Neuron (in vitro differentiated cells): Measurements from ENCODE around the gene MTHFSD.

Experiments used
- H2AFZ ChIP-seq: one replicate; pipeline ENCODE4 v1.6.1; 2013; ENCODE audit warnings: low read depth, mild to moderate bottlenecking, inconsistent platforms, low read length, moderate library complexity
- H3K27me3 ChIP-seq: one replicate; pipeline ENCODE4 v1.6.1; 2013; ENCODE audit warnings: low read length; ENCODE audit not compliant: insufficient read depth
- H3K36me3 ChIP-seq: one replicate; pipeline ENCODE4 v1.6.1; 2013; ENCODE audit warnings: low read length; ENCODE audit not compliant: insufficient read depth
- H3K4me1 ChIP-seq: one replicate; pipeline ENCODE4 v1.6.1; 2013; ENCODE audit warnings: low read length; ENCODE audit not compliant: insufficient read depth
- H3K4me3 ChIP-seq: 2 replicates; pipeline ENCODE4 v1.5.1; 2013; ENCODE audit warnings: mild to moderate bottlenecking, low read length, moderate library complexity
- H3K9me3 ChIP-seq: one replicate; pipeline ENCODE4 v1.6.1; 2013; ENCODE audit warnings: low read length

The MTHFSD gene

DNA sequence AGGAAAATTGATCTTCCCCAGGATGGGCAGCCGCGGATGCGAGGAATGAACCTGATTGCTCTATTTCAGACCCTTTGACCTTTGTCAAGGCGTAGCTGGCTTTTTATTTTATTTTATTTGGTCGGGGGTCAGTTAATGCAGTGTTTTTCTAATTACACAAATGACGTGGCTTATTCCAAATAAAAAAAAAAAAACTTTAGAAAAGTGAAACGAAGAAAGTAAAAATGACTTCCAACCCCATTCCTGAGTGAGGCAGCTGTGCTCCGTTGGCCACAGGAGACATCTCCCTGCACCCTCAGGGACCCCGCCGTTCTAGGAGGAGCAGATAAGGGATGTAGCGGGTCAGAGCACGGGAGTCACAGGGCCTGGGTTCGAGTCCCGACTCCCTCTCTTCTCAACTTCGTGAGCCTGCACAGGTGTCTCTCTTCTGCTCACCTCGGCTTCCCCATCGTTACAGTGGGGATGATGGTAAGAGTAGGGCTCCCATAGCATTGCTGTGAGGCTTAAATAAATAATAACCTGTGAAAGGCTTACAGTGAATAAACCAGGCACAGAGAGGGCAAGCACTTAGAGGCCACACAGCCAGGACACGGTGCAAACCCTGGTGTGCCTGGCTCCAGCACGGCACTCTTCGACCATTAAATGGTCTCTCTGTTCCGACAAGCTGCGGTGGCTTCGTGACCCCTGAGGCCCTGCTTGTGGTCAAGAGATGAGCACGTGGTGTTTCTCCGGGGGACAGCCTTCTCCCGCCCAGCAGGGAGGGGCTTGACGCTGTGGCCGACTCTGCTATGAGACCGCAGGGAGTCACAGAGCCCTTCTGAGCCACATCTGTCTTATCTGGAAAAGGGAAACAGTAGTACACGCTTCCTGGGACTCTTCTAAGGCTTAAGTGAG, 34.5 kb downstream of the MTHFSD start:
- Histone ChIP-seq H3K27me3 (peaks cover 66% of the 10 kb centered on the region), H2AFZ (no peak overlapping the region), H3K36me3 (no peaks in the 10 kb centered on the region), H3K4me1 (no peaks in the 10 kb centered on the region), H3K9me3 (no peaks in the 10 kb centered on the region), H3K4me3 (no peak overlapping the region)

DNA sequence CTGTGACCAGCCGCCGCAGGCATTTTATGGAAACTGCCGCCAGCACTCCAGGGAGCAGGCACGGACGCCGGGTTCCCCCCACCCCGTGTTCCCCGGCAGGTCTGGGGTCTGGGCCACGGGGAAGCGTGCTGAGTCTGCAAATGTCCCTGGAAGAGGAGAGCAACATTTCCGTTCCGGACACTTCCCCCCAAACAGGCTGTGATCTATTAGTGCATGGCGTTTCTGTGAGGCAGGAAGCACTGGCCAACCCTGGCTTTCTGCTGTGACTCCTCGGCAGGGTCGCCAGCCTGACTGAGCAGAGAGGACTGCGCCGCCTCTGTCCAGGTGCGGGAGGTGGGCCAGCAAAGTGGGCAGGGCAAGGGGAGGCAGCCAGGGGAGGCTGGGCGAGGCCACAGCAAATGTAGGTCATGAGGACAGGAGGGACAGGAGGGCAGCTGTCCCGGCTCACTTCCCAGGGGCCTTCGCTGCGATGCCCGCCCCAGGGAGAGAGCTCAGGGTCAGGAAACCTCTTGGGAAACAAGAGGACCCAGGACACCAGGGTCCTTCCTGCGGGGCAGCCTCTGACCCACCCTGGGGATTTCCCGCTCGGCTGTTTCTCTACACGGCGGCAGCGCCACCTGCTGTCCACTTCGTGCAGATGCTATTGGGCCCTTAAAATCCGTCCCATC, 35.3 kb downstream of the MTHFSD start:
- Histone ChIP-seq H3K36me3 (no peaks in the 10 kb centered on the region), H2AFZ (no peak overlapping the region), H3K9me3 (no peaks in the 10 kb centered on the region), H3K4me3 (no peak overlapping the region), H3K4me1 (no peaks in the 10 kb centered on the region), H3K27me3 (peaks cover 74% of the 10 kb centered on the region)

DNA sequence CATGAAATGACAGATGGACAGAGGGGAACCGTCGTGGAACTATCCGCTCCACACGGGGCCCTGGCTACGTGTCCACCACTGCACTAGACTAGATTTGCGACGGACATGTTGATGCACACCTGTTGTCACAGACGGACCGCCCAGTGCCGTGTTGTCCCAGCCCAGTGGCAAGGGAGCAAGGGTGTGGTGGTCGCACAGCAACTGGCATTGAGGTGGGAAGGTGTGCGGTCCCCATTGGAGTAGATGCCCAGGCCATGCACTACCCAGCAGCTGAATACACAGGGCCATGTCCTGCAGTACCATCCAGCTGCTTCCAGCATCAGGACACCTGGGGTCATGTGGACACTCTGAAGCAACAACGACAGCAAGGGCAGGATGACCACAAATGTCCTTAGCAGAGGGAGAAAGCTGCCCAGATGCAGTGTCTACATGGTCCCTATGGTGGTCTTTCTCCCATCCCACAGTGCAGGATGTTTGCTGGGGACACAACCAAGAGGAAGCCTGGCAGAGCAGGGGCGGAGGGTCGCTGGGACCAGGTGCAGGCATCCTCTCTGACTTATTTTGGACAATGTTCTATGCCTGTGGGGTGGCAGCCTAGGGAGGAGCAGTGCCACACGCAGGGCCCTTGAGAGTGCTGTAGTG, 35.9 kb downstream of the MTHFSD start:
- Histone ChIP-seq H2AFZ (no peak overlapping the region), H3K4me3 (no peak overlapping the region), H3K27me3 (peaks cover 80% of the 10 kb centered on the region), H3K9me3 (no peaks in the 10 kb centered on the region), H3K36me3 (no peaks in the 10 kb centered on the region), H3K4me1 (no peaks in the 10 kb centered on the region)

DNA sequence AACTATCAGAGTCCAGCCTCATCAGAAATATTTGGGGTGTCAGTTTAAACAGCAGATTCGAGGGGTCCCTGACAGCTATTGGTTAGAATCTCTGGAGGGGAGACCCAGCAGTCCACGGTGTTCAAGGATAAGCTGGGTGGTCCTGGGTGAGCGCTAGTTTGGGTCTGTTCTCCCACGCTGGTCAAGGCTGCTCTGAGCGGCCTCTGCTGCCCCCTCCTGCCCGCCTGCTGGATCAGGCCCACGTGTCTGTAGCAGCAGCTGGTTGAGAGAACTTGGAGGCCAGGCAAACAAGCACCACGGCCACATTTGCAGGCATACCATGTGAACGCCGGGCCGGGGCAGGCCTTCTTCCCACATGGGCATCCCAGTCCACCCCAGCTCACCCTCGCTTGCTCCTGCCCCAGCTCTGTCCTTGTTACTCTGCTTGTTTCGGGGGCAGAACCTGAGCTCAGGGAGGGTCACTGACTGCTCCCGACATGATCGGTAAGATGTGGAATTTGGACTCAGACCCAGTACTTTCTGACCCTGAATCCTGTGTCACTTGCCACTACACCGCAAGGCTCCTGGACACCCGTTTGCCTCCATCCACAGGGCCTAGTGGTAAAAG, 37.3 kb downstream of the MTHFSD start:
- H3K4me3 ChIP-seq: no peak overlapping the region
- H3K9me3 ChIP-seq: no peaks in the 10 kb centered on the region
- H3K36me3 ChIP-seq: no peaks in the 10 kb centered on the region
- H3K27me3 ChIP-seq: peaks cover 86% of the 10 kb centered on the region
- H2AFZ ChIP-seq: no peak overlapping the region
- no peaks in the 10 kb centered on the region for H3K4me1 ChIP-seq

DNA sequence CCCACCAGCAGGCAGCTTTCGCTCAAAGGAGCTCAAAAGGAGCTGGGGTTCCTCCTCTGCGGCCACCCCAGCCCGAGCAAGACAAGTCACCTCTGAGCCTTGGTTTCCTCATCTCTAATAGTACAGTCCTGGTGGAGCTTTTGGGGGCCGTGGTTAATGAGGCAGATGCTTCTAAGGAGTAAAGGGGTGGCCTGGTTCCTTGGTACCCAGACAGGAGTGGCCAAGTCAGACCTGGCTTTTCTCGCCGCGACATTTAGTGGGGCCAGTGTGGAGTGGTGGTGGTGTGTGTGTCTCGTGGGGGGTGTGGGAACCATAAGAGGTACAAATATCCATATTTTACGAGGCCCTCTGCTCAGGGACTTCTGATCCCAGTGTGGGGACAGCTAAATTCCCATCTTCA, 38.0 kb downstream of the MTHFSD start:
- Histone ChIP-seq H2AFZ (no peak overlapping the region), H3K4me3 (no peak overlapping the region), H3K27me3 (peaks cover 87% of the 10 kb centered on the region), H3K36me3 (no peaks in the 10 kb centered on the region), H3K4me1 (no peaks in the 10 kb centered on the region), H3K9me3 (no peaks in the 10 kb centered on the region)

DNA sequence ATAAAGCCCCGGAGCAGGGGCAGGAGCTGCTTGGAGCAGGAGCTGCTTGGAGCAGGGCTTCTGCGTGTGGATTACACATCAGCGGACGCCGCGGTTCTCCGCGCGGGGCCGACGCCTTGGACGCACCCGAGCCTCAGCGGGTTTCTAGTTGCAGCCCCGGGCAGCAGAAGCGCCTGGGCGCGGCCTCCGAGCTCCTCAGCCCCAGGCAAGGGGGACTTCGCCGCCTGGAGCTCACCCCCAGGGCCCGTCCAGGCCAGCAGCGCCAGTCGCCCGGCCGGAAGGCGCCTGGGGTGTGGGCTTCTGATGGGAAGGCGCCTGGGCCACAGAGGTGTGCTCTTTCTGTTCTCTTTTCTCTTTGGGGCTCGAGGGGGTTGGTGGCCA, 38.4 kb downstream of the MTHFSD start:
- no peaks in the 10 kb centered on the region for H3K4me1 ChIP-seq
- no peaks in the 10 kb centered on the region for H3K36me3 ChIP-seq
- H3K27me3 ChIP-seq: peaks cover 88% of the 10 kb centered on the region
- no peak overlapping the region for H3K4me3 ChIP-seq
- no peaks in the 10 kb centered on the region for H3K9me3 ChIP-seq
- no peak overlapping the region for H2AFZ ChIP-seq

DNA sequence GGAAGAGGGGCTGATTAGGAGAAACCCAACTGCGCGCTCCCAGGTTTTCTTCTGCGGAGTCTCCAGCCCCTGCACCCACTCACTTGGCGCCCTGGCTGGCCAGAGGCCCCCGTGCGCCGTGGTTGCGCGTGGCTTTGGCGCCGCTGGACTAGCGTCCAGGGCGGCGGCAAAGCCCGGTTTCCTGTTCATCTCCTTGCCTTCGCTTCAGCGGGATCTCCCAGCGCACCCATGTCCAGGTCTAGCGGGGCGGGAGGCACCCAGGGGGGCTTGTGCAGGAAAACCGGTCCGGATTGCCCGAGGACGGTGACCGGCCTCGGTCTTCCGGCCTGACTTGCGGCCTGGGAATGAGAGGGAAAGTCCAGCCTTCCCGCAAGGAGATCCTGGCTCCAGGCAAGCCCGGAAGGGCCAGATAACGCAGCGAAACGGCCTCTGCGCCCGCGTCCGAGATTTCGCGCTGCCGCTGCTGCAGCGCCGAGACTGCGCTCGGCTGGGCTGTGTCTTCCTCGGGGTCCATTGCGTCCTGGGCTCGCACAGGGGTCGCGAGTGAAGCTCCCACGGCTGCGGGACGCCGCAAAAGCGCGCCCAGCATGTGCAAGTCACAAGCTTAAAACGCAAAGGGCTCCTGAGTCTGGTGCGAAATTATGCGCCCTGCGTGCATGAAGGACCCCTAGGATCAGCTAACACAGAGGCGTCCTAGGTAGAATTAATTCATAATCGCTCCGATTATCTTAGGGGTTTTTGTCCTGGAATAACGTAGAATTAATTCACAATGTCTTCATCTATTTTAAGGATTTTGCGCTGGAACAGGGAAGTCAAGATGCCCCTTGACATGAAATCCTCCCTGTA, 39.0 kb downstream of the MTHFSD start:
- H3K27me3 ChIP-seq: peaks cover 88% of the 10 kb centered on the region
- H3K36me3 ChIP-seq: no peaks in the 10 kb centered on the region
- no peaks in the 10 kb centered on the region for H3K4me1 ChIP-seq
- H2AFZ ChIP-seq: no peak overlapping the region
- H3K4me3 ChIP-seq: no peak overlapping the region
- H3K9me3 ChIP-seq: no peaks in the 10 kb centered on the region

DNA sequence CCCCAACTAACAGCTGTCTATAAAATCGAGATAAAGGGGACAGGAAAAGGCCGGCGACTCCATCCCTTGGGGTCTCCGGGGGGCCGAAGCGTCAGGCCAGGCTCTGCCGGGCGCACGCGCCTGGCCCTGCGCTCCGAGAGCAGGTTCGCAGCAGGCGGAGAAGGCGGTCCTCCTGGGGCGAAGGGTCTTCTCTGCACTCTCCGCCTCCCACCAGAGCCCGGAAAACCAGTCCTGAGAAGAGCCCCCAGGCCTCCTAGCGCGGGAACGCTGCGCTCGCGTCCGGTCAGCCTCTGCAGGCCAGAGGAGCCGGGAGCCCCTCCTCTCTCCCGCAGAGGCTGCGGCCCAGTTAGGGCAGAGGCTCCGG, 39.6 kb downstream of the MTHFSD start:
- H3K9me3 ChIP-seq: no peaks in the 10 kb centered on the region
- H2AFZ ChIP-seq: no peak overlapping the region
- H3K27me3 ChIP-seq: peaks cover 92% of the 10 kb centered on the region
- H3K36me3 ChIP-seq: no peaks in the 10 kb centered on the region
- H3K4me3 ChIP-seq: no peak overlapping the region
- no peaks in the 10 kb centered on the region for H3K4me1 ChIP-seq

DNA sequence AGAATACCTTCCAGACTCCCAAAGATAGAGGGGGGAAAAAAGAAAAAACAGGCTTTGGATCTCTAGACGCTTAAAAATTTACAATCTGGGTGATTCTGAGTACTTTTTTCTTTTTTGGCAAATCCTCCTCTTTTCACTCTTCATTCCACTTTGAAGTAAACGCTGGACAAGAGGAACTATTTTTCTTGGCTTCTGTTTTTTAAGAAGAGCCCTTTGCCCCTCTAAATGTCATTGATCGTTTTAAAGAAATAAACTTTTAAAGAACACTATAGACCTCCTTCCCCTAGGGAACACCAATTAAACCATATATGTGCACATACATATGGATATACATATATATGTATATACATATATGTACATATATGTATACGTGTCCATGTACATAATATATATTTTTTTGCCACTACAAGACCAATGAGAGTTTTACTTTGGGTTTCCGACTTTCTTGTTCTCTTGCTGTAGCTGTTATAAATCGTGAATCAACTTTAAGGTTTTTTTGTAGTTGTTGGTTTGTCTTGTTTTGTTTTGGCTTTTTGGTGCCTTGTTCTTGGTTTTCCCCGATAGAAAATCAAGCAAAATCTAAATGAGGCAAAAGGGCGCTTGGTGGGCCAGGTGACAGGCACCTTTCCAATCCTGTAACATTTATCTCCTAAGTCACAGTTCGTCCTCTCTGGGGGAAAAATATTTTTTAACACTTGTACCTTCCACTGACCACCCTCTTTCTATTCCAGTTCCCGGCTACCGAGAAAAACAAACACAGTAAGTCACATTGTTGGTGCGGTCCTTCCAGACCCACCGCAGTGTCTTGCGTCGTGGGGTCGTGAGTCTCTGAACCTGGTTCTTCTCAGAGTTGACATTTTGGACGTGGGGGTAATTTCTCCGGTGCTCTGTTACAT, 40.3 kb downstream of the MTHFSD start:
- Histone ChIP-seq H3K9me3 (no peaks in the 10 kb centered on the region), H3K4me3 (no peak overlapping the region), H3K27me3 (peaks cover 93% of the 10 kb centered on the region), H3K4me1 (no peaks in the 10 kb centered on the region), H3K36me3 (no peaks in the 10 kb centered on the region), H2AFZ (no peak overlapping the region)

DNA sequence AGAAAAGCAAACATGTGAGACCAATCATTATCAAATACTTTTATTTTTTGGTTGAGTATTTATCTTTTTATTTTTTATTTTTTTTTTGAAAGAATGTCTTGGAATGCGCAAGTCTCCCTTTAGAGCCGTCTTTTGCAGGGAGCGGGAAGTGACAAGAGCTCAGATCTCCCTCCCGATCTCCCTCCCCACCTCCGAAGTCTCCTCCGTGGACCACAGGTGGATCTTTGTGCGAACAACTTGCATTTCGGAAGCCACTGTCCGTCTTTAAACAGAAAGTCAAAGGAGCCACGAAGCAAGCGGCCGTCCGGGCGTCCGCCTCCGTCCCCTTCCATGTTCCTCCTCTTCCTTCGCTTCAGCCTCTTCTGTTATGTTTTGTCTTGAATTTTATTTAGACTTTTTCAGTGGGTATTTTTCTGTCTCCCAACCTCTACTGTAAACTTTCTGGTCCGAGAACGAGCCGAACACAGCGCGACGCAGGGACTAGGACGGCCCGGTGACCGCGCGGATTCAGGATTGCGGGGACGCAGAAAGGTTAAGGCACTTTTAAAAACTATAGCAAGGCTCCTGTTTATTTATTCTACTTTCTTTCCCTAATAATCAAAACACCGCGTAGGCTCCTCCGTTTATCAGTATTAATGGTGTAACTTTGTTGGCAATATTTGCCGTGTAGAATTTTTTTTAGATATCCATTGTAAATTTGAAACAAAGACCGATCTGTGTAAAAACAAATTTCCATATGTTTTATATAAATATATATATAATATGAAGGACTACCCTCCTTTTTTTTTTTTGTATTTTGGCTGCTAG, 41.4 kb downstream of the MTHFSD start:
- Histone ChIP-seq H3K36me3 (no peaks in the 10 kb centered on the region), H3K4me1 (no peaks in the 10 kb centered on the region), H3K27me3 (peaks cover 94% of the 10 kb centered on the region), H3K9me3 (no peaks in the 10 kb centered on the region), H3K4me3 (no peak overlapping the region), H2AFZ (no peak overlapping the region)

DNA sequence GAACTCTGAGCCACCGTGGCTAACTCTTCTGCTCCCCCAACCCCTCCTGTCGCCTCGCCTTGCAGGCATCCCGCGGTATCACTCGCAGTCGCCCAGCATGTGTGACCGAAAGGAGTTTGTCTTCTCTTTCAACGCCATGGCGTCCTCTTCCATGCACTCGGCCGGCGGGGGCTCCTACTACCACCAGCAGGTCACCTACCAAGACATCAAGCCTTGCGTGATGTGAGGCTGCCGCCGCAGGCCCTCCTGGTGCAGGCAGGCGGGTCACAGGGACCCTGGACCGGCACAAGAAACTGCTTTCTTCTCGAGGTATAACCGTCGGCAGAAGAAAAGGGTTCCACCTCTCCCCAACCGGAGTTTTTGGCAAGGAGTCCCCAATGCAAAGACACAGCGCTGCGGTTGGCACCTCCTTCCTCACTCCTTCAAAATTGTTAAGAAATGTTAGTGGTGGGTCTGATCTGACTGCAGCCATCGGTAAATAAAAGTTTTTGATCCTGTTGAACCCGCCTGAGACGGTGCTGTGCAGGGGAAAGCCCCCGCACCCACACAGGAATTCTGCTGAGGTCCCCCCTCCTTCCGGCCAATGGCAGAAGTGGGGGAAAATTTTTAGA, 42.1 kb downstream of the MTHFSD start:
- no peaks in the 10 kb centered on the region for H3K36me3 ChIP-seq
- no peaks in the 10 kb centered on the region for H3K4me1 ChIP-seq
- no peak overlapping the region for H2AFZ ChIP-seq
- H3K9me3 ChIP-seq: no peaks in the 10 kb centered on the region
- peaks cover 94% of the 10 kb centered on the region for H3K27me3 ChIP-seq
- H3K4me3 ChIP-seq: no peak overlapping the region
